H9 (cell line): ENCODE measurements around the gene TSG101. TPM values are rescaled to one million over a fixed set of nuclear protein-coding genes. Genes with fewer than 3 reads are reported as not detected.

ENCODE experiments used
- DNase-seq: peaks from one replicate; pipeline ENCODE4 v3.0.0-alpha.2; 2017
- H2AFZ ChIP-seq: one replicate; pipeline ENCODE4 v1.6.1; 2013; ENCODE audit warnings: mild to moderate bottlenecking, low read length, control low read depth, moderate library complexity
- H2AK5ac ChIP-seq: 2 replicates; pipeline ENCODE4 v1.6.1; 2013; ENCODE audit warnings: low read length, control low read depth, mixed read lengths; ENCODE audit not compliant: insufficient read length
- H2BK120ac ChIP-seq: one replicate; pipeline ENCODE4 v1.6.1; 2013; ENCODE audit warnings: low read depth, mild to moderate bottlenecking, low read length, control low read depth, inconsistent platforms; ENCODE audit not compliant: poor library complexity, severe bottlenecking
- H2BK12ac ChIP-seq: 2 replicates; pipeline ENCODE4 v1.6.1; 2013; ENCODE audit warnings: low read length, control low read depth, mixed read lengths, low read depth; ENCODE audit not compliant: insufficient read length
- H2BK15ac ChIP-seq: 2 replicates; pipeline ENCODE4 v1.6.1; 2013; ENCODE audit warnings: low read depth, low read length, control low read depth
- H2BK20ac ChIP-seq: one replicate; pipeline ENCODE4 v1.6.1; 2013; ENCODE audit warnings: low read depth, mild to moderate bottlenecking, low read length, control low read depth, inconsistent platforms; ENCODE audit not compliant: poor library complexity, severe bottlenecking
- H2BK5ac ChIP-seq: 2 replicates; pipeline ENCODE4 v1.6.1; 2013; ENCODE audit warnings: low read length, control low read depth, mixed read lengths; ENCODE audit not compliant: insufficient read length
- H3K14ac ChIP-seq: 2 replicates; pipeline ENCODE4 v1.6.1; 2013; ENCODE audit warnings: low read length, control low read depth; ENCODE audit not compliant: insufficient read depth
- H3K18ac ChIP-seq: 2 replicates; pipeline ENCODE4 v1.6.1; 2013; ENCODE audit warnings: low read depth, mild to moderate bottlenecking, mixed read lengths, low read length, control low read depth; ENCODE audit not compliant: insufficient read length
- H3K23ac ChIP-seq: 2 replicates; pipeline ENCODE4 v1.6.1; 2013; ENCODE audit warnings: low read length, control low read depth, mixed read lengths, low read depth; ENCODE audit not compliant: insufficient read length
- H3K23me2 ChIP-seq: 2 replicates; pipeline ENCODE4 v1.6.1; 2013; ENCODE audit warnings: low read depth, mild to moderate bottlenecking, mixed read lengths, low read length, control low read depth; ENCODE audit not compliant: insufficient read length, poor library complexity, severe bottlenecking
- H3K27ac ChIP-seq: 2 replicates; pipeline ENCODE4 v1.5.1; 2013; ENCODE audit warnings: low read length, control low read depth, mixed read lengths, low read depth; ENCODE audit not compliant: insufficient read length
- H3K27me3 ChIP-seq: 2 replicates; pipeline ENCODE4 v1.6.1; 2013; ENCODE audit warnings: low read length, control low read depth, inconsistent platforms; ENCODE audit not compliant: insufficient read depth
- H3K4ac ChIP-seq: 2 replicates; pipeline ENCODE4 v1.6.1; 2013; ENCODE audit warnings: low read depth, mild to moderate bottlenecking, control low read depth, inconsistent platforms, low read length, moderate library complexity
- H3K4me1 ChIP-seq: 2 replicates; pipeline ENCODE4 v1.6.1; 2013; ENCODE audit warnings: low read length, control low read depth, inconsistent platforms; ENCODE audit not compliant: insufficient read depth
- H3K4me2 ChIP-seq: 2 replicates; pipeline ENCODE4 v1.6.1; 2013; ENCODE audit warnings: low read length, control low read depth, mixed read lengths; ENCODE audit not compliant: insufficient read length, insufficient read depth
- H3K56ac ChIP-seq: 2 replicates; pipeline ENCODE4 v1.6.1; 2013; ENCODE audit warnings: low read depth, mild to moderate bottlenecking, mixed read lengths, low read length, control low read depth; ENCODE audit not compliant: insufficient read length
- H3K79me1 ChIP-seq: 2 replicates; pipeline ENCODE4 v1.6.1; 2013; ENCODE audit warnings: low read depth, mild to moderate bottlenecking, moderate library complexity, low read length, control low read depth, inconsistent platforms; ENCODE audit not compliant: insufficient read depth, poor library complexity, severe bottlenecking
- H3K79me2 ChIP-seq: 2 replicates; pipeline ENCODE4 v1.6.1; 2013; ENCODE audit warnings: low read length, control low read depth, inconsistent platforms; ENCODE audit not compliant: insufficient read depth
- H3K9ac ChIP-seq: 2 replicates; pipeline ENCODE4 v1.6.1; 2013; ENCODE audit warnings: low read length, control low read depth, mixed read lengths; ENCODE audit not compliant: insufficient read length; ENCODE audit errors: extremely low read depth
- H3K9me3 ChIP-seq: one replicate; pipeline ENCODE4 v1.6.1; 2013; ENCODE audit warnings: low read depth, low read length, inconsistent platforms; ENCODE audit not compliant: control insufficient read depth
- H3T11ph ChIP-seq: one replicate; pipeline ENCODE4 v1.6.1; 2013; ENCODE audit warnings: mild to moderate bottlenecking, low read length, control low read depth, inconsistent platforms
- H4K20me1 ChIP-seq: one replicate; pipeline ENCODE4 v1.6.1; 2013; ENCODE audit not compliant: control insufficient read depth, insufficient read length, insufficient read depth
- H4K5ac ChIP-seq: 2 replicates; pipeline ENCODE4 v1.6.1; 2013; ENCODE audit warnings: low read depth, mild to moderate bottlenecking, mixed read lengths, low read length, control low read depth; ENCODE audit not compliant: insufficient read length
- H4K8ac ChIP-seq: replicated peaks from 2 replicates; pipeline ENCODE4 v1.6.1; 2013; ENCODE audit warnings: low read length, control low read depth, mixed read lengths, low read depth; ENCODE audit not compliant: insufficient read length
- H4K91ac ChIP-seq: 2 replicates; pipeline ENCODE4 v1.6.1; 2013; ENCODE audit warnings: low read depth, mild to moderate bottlenecking, moderate library complexity, mixed read lengths, low read length, control low read depth; ENCODE audit not compliant: insufficient read length
- H3K27ac Mint-ChIP-seq, 3 experiments: 2 replicates in 2 of 3; 3 replicates in 1 of 3; pipeline ENCODE4 v1.8.0; 2020 to 2021; ENCODE audit warnings: mixed read lengths in 3 of 3, mild to moderate bottlenecking in 1 of 3, moderate library complexity in 1 of 3
- H3K27me3 Mint-ChIP-seq: 2 replicates; pipeline ENCODE4 v1.8.0; 2021; ENCODE audit warnings: low read depth, mild to moderate bottlenecking, moderate library complexity, mixed read lengths
- H3K36me3 Mint-ChIP-seq, 3 experiments: 2 replicates in 2 of 3; 3 replicates in 1 of 3; pipeline ENCODE4 v1.8.0; 2020 to 2021; ENCODE audit warnings: low read depth in 3 of 3, mixed read lengths in 3 of 3; ENCODE audit not compliant: insufficient read depth in 1 of 3
- H3K4me1 Mint-ChIP-seq, 2 experiments: 2 replicates each; pipeline ENCODE4 v1.8.0; 2020; ENCODE audit warnings: mixed read lengths in 2 of 2
- H3K4me3 Mint-ChIP-seq, 2 experiments: 2 replicates in 1 of 2; 3 replicates in 1 of 2; pipeline ENCODE4 v1.8.0; 2020 to 2021; ENCODE audit warnings: mild to moderate bottlenecking in 2 of 2, mixed read lengths in 2 of 2, moderate library complexity in 1 of 2
- H3K9me3 Mint-ChIP-seq, 2 experiments: 2 replicates in 1 of 2; 3 replicates in 1 of 2; pipeline ENCODE4 v1.8.0; 2020; ENCODE audit warnings: mild to moderate bottlenecking in 2 of 2, mixed read lengths in 2 of 2, moderate library complexity in 1 of 2
- CTCF ChIP-seq: fragments of 200-600 bp; sonication (generic); conservative IDR thresholded peaks from 3 replicates; pipeline ENCODE4 v1.8.0; 2021; ENCODE audit warnings: antibody characterized with exemption, mild to moderate bottlenecking
- WGBS: extraction: QIAGEN DNeasy Blood & Tissue Kit; methylation state at CpG from one replicate; pipeline ENCODE4 v1.1.7; 2013; ENCODE audit warnings: missing lambda C conversion rate, low lambda C conversion rate, mixed read lengths; ENCODE audit not compliant: insufficient read length; ENCODE audit errors: extremely low coverage; 5-methylcytosine and 5-hydroxymethylcytosine counted together
- total RNA-seq: library from RNA; stranded (reverse); gene quantifications from 2 replicates; pipeline ENCODE4 v1.2.1, GENCODE V29; 2021

TSG101 gene
- total RNA-seq, 1 experiment from 2014 or later: 50.3 TPM

GRCh38 chr11:18521122-18521521 lies 5.6 kb downstream of the TSG101 start:
- H3K9me3 ChIP-seq: no peaks in the 10 kb centered on the region
- no peak overlapping the region for H2AFZ ChIP-seq
- no peak overlapping the region for H2BK15ac ChIP-seq
- no CpG with 5 or more reads among the region's 3 CpGs for WGBS
- no peaks in the 10 kb centered on the region for H3K27me3 ChIP-seq
- Mint-ChIP-seq H3K27ac (no peak overlapping the region; a peak in 1 of 7 replicates), H3K4me1 (peaks cover 2 to 5% of the 10 kb centered on the region in 2 experiments), H3K4me3 (no peak overlapping the region), H3K36me3 (peaks cover 0 to 22% (median 14%) of the 10 kb centered on the region in 3 experiments; a peak in 4 of 7 replicates), H3K9me3 (no peaks in the 10 kb centered on the region), H3K27me3 (no peaks in the 10 kb centered on the region)
- H3K56ac ChIP-seq: no peak overlapping the region
- H3K23ac ChIP-seq: no peak overlapping the region
- no peak overlapping the region for H3K14ac ChIP-seq
- no peak overlapping the region for H3K4me2 ChIP-seq
- H2BK120ac ChIP-seq: no peak overlapping the region
- H4K20me1 ChIP-seq: no peaks in the 10 kb centered on the region
- no peaks in the 10 kb centered on the region for H3K79me1 ChIP-seq
- no peak overlapping the region for H2AK5ac ChIP-seq
- H3K27ac ChIP-seq: no peak overlapping the region
- H3K4ac ChIP-seq: no peak overlapping the region
- H2BK12ac ChIP-seq: no peak overlapping the region
- no peak overlapping the region for H3K18ac ChIP-seq
- H3K23me2 ChIP-seq: no peaks in the 10 kb centered on the region
- no peak overlapping the region for H4K91ac ChIP-seq
- H3K79me2 ChIP-seq: peaks cover 10% of the 10 kb centered on the region; the same call in 1 of the 2 replicates
- DNase-seq: no peak
- H2BK20ac ChIP-seq: no peak overlapping the region
- H3K4me1 ChIP-seq: no peaks in the 10 kb centered on the region
- H3T11ph ChIP-seq: no peak overlapping the region
- H4K5ac ChIP-seq: no peak overlapping the region
- no peak for TF ChIP-seq CTCF
- H4K8ac ChIP-seq: no peak overlapping the region
- H2BK5ac ChIP-seq: no peak overlapping the region
- H3K9ac ChIP-seq: no peak overlapping the region
